Stimulated activated CD4-positive, alpha-beta T cell treated with anti-CD3 and anti-CD28 coated beads, Interleukin-1b, Interleukin-23, amount 100 ng/mL, for 4 hours (primary cell): Measurements from ENCODE around the gene C16orf74.

ENCODE experiments used
- DNase-seq, 2 donors: peaks; one replicate each; pipeline ENCODE4 v3.0.0-alpha.2; 2020; ENCODE audit warnings: low read depth in 2 of 2

C16orf74 gene

DNA sequence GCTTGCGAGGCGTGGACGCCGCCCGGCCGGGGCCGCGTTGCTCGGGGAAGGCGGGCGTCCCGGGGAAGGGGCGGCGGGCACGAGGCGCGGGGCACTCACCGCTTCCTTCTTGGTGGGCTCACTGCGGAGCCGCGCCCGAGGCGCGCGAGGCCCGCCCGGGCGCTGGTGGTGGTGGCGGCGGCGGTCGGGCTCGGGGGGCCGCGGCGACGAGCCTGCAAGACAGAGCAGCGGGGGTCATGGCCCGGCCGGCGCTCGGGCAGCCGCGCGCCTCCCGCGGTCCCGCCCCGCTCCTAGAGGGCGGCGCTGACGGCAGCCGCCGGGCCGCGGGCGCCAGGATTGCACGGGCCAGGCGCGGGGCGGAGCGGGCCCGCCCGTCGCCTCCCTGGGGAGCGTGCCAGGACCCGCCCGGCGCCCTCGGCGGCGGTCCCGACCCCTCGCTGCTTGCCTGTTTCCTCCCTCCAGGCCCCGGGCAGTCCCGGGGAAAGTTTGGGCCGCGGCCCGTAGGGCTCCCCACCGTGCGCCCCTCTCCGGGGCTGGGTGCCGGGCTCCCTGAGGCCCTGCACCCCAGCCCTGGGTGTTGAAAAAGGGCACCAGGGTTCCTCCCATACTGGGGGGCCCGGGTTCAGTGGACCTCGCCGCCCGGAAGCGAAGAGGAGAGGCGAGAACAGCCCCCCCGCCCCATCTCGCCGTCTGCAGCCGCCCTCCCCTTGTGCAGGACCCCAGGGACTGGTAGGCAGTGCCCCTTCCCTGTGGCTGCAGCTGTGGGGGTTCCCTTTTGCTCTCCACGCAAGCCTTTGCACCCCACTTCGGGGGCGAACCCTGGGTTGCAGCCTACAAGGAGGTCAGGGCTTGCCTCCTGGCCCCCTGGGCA lies at the start of gene C16orf74:
Gene C16orf74 (minus strand): TSS at position 270 of the 871 bp plus-strand sequence. CDS start 15,879 bp downstream, outside the sequence.
- peak in 1 of 2 donors; percentile 15 for DNase-seq

GRCh38 chr16:85800321-85800669 lies 49.4 kb upstream of the C16orf74 start:
- DNase-seq: no peak

DNA sequence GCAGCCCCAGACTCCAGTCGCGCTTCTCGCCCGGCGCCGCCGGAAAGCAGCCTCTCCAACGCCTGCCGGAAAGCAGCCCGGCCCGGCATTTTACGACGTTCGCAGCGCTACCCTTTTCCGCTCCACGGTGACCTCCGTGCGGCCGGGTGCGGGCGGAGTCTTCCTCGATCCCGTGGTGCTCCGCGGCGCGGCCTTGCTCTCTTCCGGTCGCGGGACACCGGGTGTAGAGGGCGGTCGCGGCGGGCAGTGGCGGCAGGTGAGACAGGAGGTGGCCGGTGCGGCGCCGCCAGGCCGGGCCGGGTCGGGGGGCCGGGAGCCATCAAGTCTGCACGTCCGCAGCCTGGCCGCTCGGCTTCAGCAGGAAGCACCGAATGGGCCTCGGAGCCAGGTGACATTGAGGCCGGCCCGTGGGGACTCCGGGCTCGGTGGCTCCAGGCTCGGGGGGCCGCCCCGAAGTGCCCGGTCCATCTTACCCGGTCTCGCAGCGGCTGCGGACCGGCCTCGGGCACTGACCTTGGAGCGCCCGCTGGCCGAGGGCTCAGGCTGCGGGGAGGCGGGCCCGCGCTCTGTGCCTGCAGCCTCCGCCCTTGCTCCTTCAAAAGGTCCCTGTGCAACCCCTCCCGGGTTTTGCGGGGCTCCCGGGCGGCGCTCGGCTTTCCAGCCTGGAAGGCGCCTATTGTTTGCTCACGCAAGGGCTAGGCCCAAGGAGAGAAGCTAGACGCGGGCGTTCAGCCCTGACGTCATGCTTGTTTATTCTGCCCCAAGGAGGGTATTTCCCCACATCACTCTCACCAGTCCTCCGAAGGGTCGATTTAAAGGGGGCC lies 48.8 kb upstream of the C16orf74 start, which contains the start of the genes COX4I1 and EMC8:
Gene COX4I1 (plus strand): TSS at position 199 of the 824 bp plus-strand sequence. CDS start 1,511 bp downstream, outside the sequence.
Gene EMC8 (minus strand): TSS at position 48 of the 824 bp plus-strand sequence. CDS start 249 bp downstream, outside the sequence.
- peak; percentile 86 to 92 for DNase-seq

GRCh38 chr16:85798901-85799496 lies 48.1 kb upstream of the C16orf74 start:
- peak in 1 of 2 donors; percentile 15 for DNase-seq

GRCh38 chr16:85798283-85798776 lies 47.4 kb upstream of the C16orf74 start:
- no peak for DNase-seq

GRCh38 chr16:85796599-85796998 lies 45.7 kb upstream of the C16orf74 start:
- no peak for DNase-seq

- no peak for DNase-seq
These were observed 45.3 kb upstream of the C16orf74 start for GRCh38 chr16:85796152-85796551.

DNA sequence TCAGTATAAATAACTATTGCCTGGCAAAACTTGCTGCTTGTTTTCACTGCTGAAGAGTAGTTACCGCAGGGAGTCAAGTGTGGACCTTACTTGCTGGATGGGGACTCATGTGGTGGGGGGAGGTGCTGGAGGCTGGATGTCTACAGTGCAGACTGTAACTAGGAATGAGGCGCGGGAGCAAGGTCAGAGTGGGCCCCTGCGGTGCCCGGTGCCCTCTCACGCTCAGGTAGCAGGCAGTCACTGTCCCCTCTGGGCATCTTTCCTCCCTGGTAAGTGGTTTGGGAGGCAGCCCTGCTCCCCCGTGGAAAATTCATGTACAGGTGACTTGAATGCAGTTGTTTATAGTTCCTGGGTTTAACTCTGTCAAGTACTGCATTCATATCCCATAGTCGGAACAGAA lies 43.8 kb upstream of the C16orf74 start:
- DNase-seq: no peak

DNA sequence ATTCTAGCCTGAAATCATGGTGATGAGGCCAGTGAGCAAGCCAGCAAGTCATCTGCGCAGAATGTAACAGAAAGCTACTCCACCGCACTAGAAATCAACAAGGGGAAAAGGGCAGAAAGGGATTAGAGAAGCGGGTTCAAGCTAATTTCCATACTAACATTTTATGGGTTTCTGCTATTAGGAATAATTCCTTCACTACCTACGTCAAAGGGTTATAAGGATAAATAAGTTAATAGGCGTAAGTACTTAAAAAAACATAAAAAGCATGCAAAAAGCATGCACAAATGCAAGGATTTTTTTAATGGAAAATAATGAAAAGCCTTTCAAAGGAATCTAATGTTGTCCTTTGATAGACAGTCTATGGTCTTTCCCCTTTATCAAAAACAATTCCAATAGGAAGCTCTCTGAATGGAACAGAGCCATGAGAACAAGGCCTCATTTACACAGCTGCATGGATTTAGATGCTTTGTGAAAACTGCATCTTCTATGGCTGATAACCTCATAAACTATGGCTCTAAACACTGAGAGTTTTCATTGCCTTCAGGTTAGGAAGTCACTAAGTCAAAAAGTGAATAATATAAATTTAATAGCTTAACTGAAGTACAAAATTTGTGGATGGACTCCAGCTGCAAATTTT lies 42.9 kb upstream of the C16orf74 start:
- no peak for DNase-seq

GRCh38 chr16:85789773-85790172 lies 38.9 kb upstream of the C16orf74 start:
- DNase-seq: no peak

DNA sequence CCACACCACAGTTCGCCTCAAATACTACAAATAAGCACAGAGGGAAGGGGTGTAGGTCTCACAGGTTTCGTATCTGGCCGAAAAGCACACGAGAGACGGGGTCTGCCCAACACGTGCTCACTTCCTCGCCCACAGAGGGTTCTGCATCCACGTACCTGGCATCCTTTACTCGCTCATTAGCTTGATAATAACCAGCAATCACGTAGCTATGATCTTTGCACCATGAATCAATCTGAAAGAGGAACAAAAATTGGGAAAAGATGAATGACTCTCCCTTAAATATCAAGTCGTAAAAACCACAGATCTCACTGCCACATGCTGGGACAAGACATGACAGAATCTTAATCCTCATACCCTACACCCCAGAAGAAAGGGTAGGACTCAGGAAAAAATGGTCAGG lies 37.9 kb upstream of the C16orf74 start:
- no peak for DNase-seq

DNA sequence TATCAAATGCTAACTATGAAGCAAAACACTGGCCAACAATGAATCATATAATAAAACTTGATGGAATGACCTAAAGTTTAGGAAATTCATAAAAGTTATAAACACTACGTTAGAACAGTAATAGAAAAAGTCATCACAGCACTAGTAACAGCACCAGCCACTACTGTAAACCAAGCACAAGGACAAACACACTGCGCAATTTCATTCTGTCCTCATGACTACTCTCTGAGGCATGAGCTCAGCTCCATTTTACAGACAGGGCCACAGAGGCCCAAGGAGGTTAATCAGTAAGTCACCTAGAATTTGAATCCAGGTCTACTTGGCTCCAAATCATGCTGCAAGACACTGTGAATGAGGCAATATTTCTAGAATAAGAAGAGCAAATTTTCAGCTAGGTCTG lies 35.0 kb upstream of the C16orf74 start:
- no peak for DNase-seq

DNA sequence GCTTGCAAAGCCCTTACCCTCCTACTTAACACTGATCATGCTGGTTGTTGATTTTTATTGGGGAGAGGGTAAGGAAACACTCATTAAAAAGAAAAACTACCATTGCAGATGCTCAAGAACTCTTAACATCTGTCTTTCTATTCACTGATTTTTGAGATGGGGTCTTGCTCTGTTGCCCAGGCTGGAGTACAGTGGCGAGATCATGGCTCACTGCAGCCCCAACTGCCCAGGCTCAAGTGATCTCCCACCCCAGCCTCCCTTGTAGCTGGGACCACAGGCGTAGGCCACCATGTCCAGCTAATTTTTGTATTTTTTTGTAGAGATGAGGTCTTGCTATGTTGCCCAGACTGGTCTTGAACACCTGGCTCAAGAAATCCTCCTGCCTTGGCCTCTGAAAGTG lies 33.9 kb upstream of the C16orf74 start:
- DNase-seq: no peak

DNA sequence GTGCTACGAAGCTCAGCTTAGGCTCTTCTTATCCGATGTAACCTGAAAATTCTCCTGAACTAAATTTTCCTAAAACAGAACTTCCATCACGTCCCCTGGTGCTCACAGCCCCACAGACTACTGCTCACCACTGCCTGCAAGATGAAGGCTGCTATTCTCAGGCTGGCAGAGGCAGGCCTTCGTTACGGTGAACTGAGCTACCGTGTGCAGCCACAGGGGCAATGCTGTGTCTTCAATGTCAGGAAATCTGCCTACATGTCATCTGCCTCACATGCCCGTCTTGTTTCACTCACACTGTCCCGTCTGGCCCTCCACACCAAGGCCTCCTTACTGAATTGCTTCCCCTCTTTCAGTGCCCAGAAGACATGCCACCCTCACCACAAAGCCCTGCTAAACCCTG lies 32.5 kb upstream of the C16orf74 start:
- no peak for DNase-seq

- DNase-seq: no peak
These were observed 31.6 kb upstream of the C16orf74 start for GRCh38 chr16:85782451-85782850.

GRCh38 chr16:85781695-85782370 lies 30.9 kb upstream of the C16orf74 start:
- no peak for DNase-seq

GRCh38 chr16:85781156-85781555 lies 30.3 kb upstream of the C16orf74 start:
- DNase-seq: no peak

- DNase-seq: no peak
These were observed 29.4 kb upstream of the C16orf74 start for GRCh38 chr16:85780281-85780680.

DNA sequence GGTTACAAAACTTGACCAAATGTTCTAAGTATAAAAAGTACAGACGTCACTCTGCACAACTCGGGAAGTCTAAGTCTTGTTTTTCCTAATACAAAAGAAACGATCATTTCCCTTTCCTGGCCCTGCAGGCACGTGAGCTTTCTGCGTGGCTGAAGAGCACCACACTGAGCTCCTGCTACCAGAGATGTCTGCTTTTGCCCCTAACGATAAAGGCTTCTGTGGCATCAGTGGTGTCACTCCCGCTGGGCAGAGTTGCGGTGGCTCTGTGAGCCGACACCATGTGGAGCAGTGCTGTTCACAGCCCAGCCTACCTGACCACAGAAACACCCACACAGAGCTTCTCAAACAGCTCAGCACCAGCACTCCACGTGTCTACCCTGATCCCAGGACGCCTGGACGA lies 28.0 kb upstream of the C16orf74 start:
- DNase-seq: no peak

GRCh38 chr16:85777583-85778310 lies 26.9 kb upstream of the C16orf74 start:
- DNase-seq: no peak
